Astrocyte of the cerebellum (primary cell): Measurements from ENCODE around the gene TSPAN14.

Experiments
- DNase-seq: peaks from one replicate; pipeline ENCODE4 v3.0.0-alpha.2; 2011; ENCODE audit warnings: low read depth
- H3K4me3 ChIP-seq: 2 replicates; pipeline ENCODE4 v1.5.1; 2011; ENCODE audit warnings: mild to moderate bottlenecking, low read depth, low read length, moderate library complexity
- CTCF ChIP-seq: IDR thresholded peaks from 2 replicates; pipeline ENCODE4 v1.5.1; 2012; ENCODE audit warnings: low read length, low read depth, moderate library complexity, mild to moderate bottlenecking; ENCODE audit errors: missing control alignments
- in situ Hi-C: cut with HindIII; loops from 2 replicates; pipeline ENCODE4 v1.10.0; 2017; ENCODE audit warnings: low sequenced_read_pairs

The TSPAN14 gene

GRCh38 chr10:80515941-80516340, 61.8 kb downstream of the TSPAN14 start:
- in situ Hi-C loops: no loop called here
- no peak for DNase-seq
- TF ChIP-seq CTCF: no peak
- H3K4me3 ChIP-seq: no peak overlapping the region

- no peak overlapping the region for H3K4me3 ChIP-seq
- in situ Hi-C loops: no loop called here
- no peak for TF ChIP-seq CTCF
- no peak for DNase-seq
Observed at GRCh38 chr10:80516506-80517075, 62.5 kb downstream of the TSPAN14 start.

GRCh38 chr10:80517416-80518142, 63.5 kb downstream of the TSPAN14 start:
- TF ChIP-seq CTCF: no peak

GRCh38 chr10:80518143-80518806, 64.2 kb downstream of the TSPAN14 start:
- in situ Hi-C loops: no loop called here
- no peak for DNase-seq
- H3K4me3 ChIP-seq: no peak overlapping the region
- TF ChIP-seq CTCF: no peak

More at GRCh38 chr10:80517416-80518142, 63.5 kb downstream of the TSPAN14 start:
- no peak overlapping the region for H3K4me3 ChIP-seq
- no peak for DNase-seq
- in situ Hi-C loops: no loop called here

- no peak for DNase-seq
- H3K4me3 ChIP-seq: no peak overlapping the region
- TF ChIP-seq CTCF: no peak
- in situ Hi-C loops: no loop called here
Observed at GRCh38 chr10:80518807-80519360, 64.8 kb downstream of the TSPAN14 start.

GRCh38 chr10:80519936-80520650, 66.0 kb downstream of the TSPAN14 start:
- in situ Hi-C loops: no loop called here
- no peak for DNase-seq
- no peak overlapping the region for H3K4me3 ChIP-seq
- TF ChIP-seq CTCF: no peak
